NCI-H526 treated with DMSO at 0.1 percent for 48 hours (cell line): ENCODE data around the gene UAP1L1.

Source experiments
- DNase-seq: peaks from one replicate; lab custom pipeline; 2025; lab: John Stamatoyannopoulos, UW

The UAP1L1 gene

DNA sequence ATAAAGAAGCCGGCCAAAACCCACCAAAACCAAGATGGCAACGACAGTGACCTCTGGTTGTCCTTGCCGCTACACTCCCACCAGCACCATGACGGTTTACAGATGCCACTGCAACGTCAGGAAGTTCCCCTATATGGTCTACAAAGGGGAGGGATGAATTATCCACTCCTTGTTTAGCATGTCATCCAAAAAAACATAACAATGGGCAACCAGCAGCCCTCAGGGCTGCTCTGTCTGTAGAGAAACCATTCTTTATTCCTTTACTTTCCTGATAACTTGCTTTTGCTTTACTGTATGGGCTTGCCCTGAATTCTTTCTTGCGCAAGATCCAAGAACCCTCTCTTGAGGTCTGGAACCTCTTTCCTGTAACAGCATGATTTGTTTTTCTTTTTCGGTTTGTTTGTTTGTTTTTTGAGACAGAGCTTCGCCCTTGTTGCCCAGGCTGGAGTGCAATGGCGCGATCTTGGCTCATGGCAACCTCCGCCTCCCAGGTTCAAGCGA, 2.0 kb upstream of the UAP1L1 start:
- no peak for DNase-seq

DNA sequence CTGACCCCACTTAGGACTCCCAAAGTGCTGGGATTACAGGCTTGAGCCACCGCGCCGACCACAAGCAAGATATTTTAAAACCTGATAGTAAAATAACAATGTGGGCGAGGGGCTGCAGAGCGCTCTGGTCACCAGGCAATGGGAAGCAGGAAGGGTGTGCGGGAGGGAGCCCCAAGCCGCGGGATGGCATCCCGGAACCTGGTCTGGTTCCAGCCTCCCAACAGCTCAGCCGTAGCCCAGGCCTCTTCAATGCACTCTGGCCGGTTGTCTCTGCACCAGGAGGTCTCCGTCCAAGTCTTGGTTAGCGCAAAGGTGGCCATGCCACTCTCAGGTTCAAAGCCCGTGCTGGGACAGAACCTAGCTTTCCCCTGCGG, 694 bp upstream of the UAP1L1 start:
- DNase-seq: no peak

DNA sequence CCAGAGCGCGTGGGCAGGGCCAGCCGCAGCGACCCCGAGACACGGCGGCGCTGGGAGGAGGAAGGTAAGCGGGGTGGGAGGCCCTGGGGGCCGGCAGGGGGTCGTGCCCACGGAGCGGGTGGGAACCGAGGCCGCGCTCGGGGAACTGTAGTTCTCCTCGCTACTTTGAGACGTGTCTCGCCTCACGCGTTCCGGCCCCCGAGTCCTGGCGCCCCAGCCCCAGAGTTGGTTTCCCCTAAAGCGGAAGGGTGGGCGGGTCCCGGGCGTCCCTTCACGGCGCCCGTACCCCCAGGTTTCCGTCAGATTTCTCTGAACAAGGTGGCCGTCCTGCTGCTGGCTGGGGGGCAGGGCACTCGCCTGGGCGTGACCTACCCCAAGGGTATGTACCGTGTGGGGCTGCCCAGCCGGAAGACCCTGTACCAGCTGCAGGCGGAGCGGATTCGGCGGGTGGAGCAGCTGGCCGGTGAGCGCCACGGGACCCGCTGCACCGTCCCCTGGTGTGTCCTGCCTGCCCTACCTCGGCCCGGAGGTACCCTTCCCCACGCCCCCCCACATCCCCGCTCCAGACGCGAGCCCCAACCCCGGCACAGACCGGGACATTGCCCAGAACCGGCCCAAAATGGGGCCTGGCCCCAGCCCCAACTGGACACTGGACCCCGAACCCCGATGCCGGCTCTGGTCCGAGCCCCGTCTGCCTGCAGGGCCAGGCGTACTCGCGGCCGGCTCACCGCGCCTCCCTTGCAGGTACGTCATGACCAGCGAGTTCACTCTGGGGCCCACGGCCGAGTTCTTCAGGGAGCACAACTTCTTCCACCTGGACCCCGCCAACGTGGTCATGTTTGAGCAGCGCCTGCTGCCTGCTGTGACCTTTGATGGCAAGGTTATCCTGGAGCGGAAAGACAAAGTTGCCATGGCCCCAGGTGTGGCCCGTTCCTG, 709 bp downstream of the UAP1L1 start:
- no peak for DNase-seq

DNA sequence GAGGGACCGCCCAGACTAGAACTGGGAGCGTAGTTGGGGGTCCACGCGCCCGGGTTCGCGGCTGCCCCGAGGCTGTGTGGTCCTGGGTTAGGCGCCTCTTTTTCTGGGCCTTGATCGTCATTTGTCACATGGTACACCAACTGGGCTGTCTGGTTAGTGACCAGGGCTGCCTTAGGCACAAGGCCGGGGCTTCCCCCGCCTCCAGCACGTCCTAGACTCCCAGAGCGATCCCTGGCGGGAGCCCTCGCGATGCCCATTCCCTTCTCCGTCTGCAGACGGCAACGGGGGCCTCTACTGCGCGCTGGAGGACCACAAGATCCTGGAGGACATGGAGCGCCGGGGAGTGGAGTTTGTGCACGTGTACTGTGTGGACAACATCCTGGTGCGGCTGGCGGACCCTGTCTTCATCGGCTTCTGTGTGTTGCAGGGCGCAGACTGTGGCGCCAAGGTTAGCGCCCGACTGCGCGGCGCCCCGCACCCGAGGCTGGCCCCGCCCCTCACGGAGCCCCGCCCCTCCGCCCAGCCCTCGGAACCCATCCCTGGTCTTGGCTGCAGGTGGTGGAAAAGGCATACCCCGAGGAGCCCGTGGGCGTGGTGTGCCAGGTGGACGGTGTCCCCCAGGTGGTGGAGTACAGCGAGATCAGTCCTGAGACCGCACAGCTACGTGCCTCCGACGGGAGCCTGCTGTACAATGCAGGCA, 1.5 kb downstream of the UAP1L1 start:
- DNase-seq: no peak

DNA sequence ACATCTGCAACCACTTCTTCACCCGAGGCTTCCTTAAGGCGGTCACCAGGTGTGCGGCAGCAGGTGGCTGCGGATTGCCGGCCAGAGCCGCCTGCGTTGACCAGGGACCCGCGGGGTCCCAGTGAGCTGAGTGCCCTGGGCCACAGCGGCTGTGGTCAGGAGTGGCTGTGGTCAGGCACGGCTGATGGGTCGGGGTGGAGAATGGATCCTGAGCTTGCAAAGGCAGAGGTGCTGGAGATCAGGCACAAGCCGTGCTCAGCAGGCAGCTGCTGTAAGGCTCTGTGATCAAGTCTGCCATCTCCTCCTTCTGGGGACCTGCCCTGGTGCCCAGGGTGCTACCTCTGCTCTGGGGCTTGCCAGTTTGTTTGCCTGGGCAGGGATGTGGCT, 2.1 kb downstream of the UAP1L1 start:
- no peak for DNase-seq

DNA sequence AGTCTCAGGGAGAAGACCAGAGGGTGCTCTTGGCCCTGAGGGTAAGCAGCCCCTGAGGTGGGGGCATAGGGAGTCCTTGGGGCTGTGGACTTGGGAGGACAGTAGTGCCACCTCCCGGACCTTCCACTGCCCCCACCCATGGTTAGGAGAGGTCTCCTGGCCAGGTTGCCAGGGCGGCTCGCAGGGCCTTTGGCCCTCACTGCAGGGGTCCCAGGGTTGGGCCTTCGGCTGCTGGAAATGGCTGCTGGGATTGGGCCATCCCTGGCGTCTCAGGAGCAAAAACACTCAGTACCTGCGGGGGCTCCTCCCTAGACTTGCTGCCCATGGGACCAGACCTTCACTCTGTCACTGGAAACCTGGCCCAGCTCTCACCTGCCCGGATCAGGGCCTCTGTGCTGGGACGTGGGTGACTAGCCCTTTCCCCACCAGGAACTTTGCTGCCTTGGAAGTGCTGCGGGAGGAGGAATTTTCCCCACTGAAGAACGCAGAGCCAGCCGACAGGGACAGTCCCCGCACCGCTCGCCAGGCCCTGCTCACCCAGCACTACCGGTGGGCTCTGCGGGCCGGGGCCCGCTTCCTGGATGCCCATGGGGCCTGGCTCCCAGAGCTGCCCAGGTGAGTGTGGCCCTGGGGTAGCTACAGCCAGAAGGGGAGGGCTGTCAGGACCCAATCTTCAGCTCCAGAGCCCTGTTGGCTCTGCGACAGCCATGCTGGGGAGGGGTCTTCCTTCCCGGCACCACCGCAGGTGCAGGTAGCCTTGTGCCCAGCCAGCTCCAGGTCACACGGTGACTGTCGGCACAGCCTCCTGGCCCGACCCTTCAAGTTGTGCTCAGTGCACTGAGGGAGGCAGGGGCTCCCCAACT, 3.2 kb downstream of the UAP1L1 start:
- DNase-seq: no peak

DNA sequence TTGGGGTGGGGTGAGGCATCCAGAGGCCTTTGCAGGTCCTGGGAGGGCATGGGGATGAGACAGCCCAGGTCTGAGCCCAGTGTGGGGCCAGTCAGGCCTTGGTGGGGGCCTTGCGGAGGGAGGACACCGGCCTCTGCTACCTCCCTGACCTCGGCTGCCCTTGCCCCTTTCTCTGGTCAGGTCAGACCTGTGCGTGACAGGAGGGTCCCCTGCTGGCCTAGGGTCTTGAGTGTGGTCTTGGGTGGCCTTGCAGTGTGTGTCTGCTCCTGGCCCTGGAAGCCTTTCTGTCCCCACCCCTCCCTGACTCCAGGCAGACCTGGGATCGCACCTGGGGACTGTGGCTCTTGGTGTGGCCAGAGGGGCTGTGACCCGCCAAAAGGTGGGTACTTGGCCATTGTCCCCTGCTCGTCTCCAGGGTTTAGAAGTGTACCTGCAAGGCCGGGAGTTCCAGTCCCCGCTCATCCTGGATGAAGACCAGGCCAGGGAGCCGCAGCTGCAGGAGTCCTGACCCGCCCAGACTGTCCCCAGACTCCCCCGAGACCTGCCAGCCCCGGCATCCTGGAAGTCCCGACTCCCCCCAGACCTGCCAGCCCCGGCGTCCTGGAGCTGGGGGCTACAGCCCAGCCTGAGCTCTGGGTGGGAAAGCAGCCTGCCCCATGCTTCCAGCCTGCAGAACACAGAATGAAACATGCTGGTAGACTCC, 5.1 kb downstream of the UAP1L1 start:
- DNase-seq: no peak

DNA sequence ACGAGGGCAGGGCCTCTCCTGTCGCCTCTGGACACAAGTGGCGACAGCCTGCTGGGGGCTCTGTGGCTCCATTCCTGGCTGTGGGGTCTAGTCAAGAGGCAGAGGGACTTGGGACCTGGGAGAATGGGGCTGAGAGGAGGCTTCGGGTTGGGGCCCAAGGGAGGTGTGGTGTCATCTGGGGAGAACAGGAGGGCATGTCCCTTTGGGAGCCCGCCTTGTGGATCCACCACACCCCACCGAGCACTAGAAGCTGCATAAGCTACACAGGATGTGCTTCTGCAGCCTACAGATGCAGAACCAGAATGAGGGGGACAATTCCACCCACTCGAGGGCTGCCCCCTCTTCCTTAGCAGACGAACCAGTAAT, 5.6 kb downstream of the UAP1L1 start:
- no peak for DNase-seq

DNA sequence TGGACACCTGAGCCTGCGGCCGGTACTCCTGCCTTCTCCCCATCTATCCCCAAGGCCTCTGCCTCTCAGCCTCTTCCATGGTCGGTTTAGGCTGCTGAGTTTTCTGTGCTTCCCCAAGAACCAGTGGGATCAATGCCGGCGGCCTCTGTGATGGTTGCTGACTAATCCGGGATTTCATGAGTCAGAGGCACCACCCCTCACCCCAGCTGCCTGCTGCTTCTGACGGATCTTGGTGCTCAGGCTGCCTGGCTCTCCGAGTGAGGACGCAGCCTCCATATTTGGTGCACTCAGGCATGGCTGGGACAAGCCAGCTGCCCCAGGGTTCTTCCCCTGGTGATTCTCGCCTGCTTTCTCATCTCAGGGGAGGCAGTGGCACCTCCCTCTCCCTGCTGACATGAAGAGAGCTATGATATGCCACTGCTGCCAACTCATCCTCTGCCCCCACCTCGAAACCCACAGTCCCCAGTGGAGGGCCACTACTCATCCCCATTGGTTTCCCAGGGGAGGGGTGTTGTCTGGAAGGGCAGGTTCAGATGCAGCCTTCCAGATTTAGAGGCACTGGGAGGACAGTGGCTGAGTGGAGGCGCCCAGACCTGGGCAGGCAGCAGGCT, 6.2 kb downstream of the UAP1L1 start:
- no peak for DNase-seq

DNA sequence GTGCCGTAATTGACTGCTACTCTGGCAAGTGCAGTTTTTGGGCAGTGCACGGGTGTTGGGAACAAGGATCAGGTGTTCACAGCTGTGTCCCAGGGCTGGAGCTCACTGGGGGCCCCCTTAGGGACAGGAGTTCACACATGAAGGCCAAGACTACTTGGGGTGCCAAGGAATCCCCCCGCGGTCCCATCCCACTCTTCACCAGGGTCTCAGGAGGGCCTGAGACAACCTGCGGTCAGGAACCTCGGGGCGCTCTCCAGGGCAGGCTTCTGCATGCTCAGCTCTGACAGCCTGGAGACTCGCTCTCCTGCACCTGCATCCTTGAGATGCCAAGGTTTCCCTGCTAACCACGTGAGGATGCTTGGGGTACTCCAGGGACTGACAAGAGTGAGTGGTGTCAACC, 7.2 kb downstream of the UAP1L1 start:
- no peak for DNase-seq

DNA sequence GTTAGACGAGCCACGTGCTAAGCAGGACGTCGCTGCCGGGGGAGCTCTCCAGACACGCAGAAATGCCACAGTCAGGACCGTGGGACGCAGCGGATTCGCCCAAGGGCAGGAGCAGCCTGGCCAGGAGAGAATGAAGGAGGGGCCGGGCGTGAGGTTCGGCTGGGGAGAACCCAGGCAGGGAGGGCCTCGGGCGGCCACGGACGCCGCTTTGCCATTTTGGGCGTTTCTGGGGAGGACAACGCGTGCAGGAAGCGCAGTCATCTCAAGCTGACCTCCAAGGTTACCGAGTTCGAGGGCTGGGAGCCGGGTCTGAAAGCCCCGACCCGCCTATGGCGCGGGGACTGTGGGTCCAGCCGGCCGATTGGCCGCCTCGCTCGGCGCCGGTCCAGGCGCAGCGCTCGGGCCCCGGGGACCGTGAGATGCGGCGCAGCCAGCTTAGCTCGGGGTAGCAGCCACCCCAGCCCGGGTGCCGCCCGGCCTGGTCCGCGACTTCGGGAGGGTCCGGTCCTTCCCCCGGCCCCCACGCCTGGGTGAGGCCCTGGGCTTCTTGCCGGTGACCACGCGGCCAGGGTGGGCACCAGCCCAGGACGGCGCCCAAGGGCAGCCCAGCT, 8.7 kb downstream of the UAP1L1 start:
- no peak for DNase-seq

DNA sequence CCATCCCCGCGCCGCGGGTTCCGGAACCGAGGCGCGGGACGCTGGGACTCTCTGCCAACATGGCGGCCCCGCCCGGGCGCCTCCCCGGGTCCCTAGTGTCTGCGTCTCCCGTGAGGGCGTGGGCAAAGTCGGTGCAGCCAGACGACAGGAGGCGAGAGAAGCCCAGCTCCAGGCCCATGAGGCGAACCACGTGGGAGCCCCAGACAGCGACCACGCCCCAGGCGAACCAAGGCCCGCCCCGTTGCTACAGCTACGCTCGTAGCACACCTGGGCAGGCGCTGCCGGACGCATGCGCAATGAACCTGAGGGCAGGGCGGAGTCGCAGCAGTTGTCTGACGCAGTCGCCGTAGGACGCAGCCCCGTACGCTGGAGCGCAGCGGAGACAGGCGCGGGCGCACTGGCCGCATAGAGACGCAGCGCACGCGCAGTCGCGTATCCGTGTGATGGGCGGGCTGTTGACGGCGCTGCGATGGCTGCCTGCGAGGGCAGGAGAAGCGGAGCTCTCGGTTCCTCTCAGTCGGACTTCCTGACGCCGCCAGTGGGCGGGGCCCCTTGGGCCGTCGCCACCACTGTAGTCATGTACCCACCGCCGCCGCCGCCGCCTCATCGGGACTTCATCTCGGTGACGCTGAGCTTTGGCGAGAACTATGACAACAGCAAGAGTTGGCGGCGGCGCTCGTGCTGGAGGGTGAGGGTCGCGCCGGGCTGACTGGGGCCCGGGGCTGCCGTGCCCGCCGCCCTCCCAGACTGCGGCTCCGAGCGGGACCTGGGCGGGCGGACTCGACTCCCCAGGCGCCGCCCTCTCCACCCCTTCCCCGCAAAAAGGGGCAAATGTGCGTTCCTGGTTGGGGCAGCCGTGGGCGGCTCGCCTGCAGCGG, 9.5 kb downstream of the UAP1L1 start, which contains the start of gene MAN1B1:
Gene MAN1B1, plus strand, starts transcription at position 455 of the 878 bp plus-strand sequence. Its CDS starts 15 bp downstream, at position 470.
- peak; percentile 90 for DNase-seq

DNA sequence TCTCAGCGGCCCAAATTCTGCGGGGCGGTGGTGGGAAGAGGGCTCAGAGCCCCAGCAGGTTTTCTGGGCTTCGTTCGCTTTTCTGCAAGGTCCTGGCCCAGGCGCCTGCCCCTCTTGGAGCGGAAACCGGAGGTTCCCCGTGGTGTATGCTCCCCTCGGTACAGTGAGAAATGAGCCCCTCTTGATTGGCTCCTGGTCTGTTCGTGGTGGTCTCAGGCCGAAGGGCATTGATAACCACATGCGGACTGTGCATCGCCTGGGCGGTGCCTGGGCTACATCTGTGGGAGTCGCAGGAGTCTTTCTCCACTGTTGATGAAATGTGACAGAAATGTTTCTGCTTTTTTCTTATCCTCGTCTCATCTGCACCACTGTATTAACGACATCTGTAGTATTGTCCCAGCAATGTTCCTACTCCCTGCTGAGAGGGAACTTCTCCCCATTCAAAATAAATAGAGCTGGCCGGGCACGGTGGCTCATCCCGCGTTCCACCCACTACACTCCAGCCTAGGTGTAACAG, 10.2 kb downstream of the UAP1L1 start:
- no peak for DNase-seq

DNA sequence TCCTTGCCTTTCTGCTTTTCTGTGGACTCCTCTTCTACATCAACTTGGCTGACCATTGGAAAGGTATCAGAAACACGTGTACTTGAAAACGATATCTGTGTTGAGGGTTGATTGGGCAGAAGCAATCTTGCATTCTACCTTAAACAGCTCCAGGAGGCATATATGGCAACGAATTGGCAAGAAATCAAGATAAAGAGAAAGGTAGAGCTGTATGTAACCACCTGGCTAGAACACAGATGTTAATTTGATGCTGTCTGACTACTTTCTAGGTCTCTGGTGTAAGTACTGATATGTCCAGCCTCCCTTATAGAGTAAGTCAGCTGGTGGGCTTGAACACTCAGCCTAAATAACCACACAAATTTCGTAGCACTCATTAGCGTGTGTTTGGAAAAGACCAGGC, 10.8 kb downstream of the UAP1L1 start:
- DNase-seq: no peak

DNA sequence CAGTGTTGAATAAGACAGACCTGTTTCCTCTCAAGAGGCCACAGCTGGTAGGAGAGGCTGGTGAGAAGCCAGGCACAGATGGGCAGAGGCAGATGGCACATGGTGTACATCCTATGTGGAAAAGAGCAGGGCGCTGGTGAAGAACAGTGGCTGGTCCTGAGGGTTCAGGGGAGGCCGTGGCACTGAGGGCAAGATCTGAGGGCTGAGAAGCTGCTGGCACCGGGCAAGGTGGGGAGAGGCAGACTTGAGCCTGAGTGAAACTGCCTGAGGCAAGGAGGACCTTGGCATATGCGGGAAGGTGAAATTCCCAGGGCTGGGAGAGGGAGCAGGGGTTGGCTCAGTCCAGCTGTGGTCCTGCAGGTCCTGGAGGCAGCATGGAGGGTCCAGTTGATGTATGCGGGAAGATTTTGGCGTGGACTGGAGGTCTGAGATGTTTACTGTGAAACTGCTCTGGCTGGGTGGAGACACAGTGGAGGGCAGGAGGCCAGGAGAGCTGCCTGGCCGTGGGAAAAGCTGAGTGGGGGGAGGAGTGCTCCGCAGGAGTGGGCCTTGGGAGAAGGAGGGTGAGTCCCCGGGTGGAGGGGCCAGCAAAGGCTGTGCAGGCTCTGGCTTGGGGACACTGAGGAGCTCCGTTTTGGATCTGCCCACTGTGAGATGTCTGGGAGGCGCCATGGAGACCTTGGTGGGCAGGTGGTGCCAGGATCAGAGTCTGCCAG, 12.1 kb downstream of the UAP1L1 start:
- no peak for DNase-seq

DNA sequence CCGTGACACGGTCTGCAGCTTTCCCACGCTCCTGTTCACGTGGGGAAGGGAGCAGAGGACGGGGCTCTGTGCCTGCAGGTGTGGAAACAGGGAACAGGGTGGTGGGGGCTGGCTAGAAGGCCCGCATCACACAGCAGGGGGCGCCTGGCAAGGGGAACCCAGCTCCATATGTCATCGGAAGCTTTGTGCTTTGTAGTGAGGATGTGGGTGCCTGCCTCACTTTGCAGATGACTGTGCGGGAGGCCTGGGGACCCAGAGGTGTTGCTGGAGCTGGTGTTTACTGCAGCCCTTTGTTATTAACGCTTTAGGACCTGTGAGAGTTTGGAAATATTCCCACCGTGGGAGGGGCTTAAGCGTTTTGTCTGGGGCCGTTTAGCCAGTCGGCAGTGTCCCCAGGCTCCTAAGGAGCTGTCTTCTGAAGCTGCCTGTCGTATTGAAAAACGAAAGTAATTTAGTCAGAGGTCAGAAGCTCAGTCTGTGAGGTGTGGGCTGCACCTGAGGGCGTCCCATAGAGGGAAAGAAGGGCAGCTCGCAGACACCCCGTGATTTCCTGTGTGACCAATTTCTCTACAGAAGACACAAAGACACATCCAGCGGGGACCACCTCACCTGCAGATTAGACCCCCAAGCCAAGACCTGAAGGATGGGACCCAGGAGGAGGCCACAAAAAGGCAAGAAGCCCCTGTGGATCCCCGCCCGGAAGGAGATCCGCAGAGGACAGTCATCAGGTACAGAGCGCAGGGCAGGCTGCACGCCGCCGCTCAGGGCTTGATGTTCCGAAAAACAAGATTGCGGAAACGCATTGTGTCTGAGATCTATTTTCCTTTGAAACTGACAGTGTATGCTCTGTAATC, 18.6 kb downstream of the UAP1L1 start:
- DNase-seq: no peak

DNA sequence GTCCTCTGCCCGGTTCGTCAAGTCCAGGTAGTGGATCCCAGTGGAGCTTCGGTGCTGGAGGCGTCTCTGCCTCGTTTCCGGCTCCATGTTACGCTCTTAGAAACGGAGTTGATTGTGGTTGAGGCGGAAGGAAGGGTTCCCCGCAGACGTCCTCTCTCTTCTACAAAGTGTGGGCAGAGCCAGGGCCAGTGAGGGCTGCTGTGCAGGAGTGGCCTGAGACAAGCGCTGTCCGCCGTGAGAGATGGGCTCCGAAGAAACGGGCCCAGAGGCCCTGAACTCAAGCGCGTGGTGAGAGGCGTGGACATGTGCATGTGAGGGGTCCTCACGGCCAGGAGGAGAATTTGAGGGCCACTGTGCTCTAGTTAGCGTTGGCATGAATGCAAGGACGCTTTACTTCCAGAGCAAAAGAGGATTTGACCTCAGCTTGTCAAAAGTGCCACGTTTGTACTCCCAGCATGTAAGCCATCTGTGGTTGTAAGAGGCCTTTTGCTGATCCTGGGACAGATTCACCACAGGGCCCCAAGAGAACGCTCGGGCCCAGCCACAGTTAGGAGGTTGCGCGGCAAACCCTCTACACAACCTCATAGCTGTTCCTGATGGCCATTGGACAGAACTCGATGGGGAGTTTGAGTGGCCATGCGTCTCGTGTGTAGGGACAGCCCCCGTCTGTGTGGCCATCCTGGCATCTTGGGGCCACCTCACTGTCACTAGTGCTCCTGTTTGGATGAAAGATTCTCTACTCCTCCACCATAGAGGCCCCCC, 19.6 kb downstream of the UAP1L1 start:
- DNase-seq: no peak
